GM12801 (cell line): ENCODE data around the gene TAOK3.

Experiments used
- TF ChIP-seq, protein P1 (sequence below): IDR thresholded peaks from one replicate; pipeline ENCODE4 v1.5.1; 2011; ENCODE audit warnings: control low read depth; ENCODE audit not compliant: insufficient read length; ENCODE audit errors: extremely low read depth

Gene TAOK3

DNA sequence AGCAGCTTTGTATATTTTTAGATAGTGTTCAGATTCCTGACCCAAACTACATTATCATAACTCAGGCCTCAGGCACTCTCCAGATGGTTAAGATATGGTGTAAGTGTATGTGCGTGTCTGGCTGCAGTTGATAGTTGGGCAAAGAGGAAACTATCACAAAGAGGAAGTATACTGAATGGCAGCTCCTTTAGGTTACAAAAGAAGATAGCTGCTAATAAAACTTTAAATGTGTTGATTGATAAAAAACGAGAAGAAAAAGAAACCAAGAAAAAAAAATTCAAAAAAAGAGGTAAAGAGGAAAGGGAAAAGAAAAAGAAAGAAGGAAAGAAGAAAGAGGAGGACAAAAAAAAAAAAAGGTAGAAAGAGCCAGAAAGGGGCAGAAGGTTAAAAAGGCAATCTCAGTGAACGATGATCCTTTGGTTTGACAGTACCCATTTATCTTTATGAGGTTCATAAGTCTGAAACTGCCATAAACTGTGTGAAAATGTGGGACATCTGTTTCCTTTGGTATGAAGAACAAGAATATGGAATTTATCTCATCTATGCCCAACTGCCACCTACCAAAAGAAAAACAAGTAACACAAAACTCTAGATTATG is 42.2 kb downstream of the TAOK3 start:
- TF ChIP-seq, protein P1, sequence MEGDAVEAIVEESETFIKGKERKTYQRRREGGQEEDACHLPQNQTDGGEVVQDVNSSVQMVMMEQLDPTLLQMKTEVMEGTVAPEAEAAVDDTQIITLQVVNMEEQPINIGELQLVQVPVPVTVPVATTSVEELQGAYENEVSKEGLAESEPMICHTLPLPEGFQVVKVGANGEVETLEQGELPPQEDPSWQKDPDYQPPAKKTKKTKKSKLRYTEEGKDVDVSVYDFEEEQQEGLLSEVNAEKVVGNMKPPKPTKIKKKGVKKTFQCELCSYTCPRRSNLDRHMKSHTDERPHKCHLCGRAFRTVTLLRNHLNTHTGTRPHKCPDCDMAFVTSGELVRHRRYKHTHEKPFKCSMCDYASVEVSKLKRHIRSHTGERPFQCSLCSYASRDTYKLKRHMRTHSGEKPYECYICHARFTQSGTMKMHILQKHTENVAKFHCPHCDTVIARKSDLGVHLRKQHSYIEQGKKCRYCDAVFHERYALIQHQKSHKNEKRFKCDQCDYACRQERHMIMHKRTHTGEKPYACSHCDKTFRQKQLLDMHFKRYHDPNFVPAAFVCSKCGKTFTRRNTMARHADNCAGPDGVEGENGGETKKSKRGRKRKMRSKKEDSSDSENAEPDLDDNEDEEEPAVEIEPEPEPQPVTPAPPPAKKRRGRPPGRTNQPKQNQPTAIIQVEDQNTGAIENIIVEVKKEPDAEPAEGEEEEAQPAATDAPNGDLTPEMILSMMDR = no peak

DNA sequence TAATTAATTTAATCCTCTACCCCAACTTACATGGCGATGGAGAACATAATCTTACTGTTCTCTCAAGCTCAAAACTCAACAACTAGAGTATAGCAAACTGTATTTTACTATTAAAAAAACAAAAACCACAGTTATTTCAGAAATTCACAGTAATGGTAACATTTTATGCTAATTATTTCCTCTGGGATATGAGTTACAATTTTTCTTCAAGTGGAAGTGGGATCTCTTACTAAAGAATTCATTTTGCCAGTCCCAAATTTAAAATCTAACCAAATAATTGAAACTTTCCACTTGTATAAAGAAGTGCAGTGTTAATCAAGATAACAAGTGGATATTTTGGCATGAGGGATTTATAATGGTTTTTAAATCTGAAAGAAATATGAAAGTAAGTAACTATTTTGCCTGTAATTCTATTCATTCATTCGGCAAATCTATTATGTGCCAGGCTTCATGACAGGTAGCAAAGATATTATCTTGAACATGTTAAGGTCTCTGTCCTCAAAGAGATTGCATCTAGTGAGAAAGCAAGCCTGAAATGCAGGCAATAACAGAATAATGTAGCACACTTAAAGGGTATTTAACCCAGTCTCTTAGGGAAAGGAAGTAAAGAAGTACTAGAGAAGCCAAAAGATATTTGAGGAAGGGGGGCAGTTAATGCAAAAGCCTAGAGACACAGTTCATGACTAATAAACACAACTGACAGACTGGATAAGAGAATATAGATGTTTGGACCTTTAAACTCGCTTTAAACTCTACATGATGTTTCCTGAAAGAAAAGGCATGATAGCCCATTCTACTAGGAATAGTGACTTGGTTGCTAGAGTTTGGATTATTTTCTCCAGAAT is 44.0 kb downstream of the TAOK3 start:
- TF ChIP-seq, protein P1 = no peak

DNA sequence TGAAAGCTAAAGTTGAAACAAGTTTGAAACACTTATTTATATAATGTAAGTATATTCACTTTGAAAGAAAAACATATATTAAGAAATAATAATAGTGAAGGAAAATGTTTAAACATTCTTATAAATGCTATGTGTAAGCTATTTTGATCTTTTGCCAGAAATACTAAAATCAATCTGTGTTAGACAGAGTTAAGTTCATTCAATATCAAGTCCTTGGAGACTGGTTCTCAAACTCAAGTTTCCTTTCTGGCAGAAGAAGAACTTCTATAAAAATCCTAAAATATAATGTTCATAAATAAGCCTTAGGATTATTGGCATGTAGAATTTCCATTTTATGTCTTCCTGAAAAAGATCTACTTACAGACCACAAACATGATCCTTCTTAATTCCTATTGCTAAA is 45.3 kb downstream of the TAOK3 start:
- TF ChIP-seq, protein P1 = no peak

DNA sequence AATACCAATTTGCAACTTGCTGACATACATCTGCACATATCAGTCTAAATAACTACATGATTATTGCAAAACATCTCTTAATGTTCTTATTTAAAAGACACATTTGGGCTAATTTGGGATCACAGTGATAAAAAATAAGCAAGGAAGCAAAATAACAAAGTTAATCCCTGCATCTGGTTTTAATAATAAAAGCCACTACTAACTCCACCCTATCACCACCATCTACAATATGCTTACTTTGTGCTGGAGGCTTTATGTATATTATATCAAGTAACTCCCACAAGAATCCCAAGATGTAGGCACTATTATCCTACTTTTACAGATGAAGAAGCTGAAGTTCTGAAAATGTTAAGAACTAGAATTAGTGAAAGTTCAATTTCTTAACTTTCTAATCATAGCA is 45.7 kb downstream of the TAOK3 start:
- TF ChIP-seq, protein P1 = no peak

DNA sequence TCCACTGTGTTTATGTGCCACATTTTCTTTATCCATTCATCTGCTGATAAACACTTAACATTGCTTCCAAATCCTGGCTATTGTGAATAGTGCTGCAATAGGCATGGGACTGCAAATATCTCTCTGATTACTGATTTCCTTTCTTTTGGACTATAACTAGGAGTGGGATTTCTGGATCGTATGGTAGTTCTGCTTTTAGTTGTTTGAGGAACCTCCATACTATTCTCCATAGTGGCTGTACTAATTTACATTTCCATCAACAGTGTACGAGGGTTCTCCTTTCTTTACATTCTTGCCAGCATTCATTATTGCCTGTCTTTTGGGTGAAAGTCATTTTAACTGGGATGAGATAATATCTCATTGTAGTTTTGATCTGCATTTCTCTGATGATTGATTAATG is 47.6 kb downstream of the TAOK3 start:
- TF ChIP-seq, protein P1 = no peak

DNA sequence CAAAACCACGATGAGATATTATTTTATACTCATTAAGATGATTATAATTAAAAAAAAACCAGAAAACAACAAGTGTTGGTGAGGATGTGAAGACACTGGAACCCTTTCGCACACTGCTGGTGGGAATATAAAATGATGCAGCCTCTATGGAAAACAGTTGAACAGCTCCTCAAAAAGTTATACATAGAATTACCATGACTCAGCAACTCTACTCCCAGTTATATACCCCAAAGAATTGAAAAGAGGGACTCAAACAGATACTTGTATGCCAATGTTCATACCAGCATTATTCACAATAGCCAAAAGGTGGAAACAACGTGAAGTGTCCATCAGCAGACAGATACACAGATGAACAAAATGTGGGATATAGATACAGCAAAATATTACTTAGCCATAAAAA is 53.1 kb downstream of the TAOK3 start:
- TF ChIP-seq, protein P1 = no peak

DNA sequence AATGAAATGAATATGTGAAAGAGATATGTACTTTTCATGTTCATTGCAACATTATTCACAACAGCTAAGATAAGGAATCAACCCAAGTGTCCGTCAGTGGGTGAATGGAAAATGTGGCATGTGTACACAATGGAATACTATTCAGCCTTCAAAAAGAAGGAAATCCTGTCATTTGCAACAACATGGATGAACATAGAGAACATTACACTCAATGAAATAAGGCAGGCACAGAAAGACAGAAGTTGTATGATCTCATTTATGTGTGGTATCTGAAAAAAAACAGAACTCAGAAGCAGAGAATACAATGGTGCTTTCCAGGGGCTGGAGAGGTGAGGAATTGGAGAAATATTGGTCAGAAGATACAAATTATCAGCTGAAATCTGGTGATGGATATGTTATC is 54.0 kb downstream of the TAOK3 start:
- TF ChIP-seq, protein P1 = no peak
